NCI-H1048 (cell line): Measurements from ENCODE around the gene C16orf78.

Experiments used
- DNase-seq: peaks from one replicate; lab custom pipeline; 2025; lab: John Stamatoyannopoulos, UW

C16orf78 gene

GRCh38 chr16:49431591-49432290 lies 58.1 kb downstream of the C16orf78 start:
- no peak for DNase-seq

GRCh38 chr16:49434733-49435132 lies 61.1 kb downstream of the C16orf78 start:
- no peak for DNase-seq

GRCh38 chr16:49436181-49436580 lies 62.6 kb downstream of the C16orf78 start:
- DNase-seq, result no peak

GRCh38 chr16:49437344-49437743 lies 63.7 kb downstream of the C16orf78 start:
- DNase-seq, result no peak

GRCh38 chr16:49439050-49439449 lies 65.4 kb downstream of the C16orf78 start:
- DNase-seq, result no peak

GRCh38 chr16:49439676-49440075 lies 66.1 kb downstream of the C16orf78 start:
- no peak for DNase-seq

GRCh38 chr16:49440156-49441065 lies 66.8 kb downstream of the C16orf78 start:
- no peak for DNase-seq

GRCh38 chr16:49441366-49441780 lies 67.8 kb downstream of the C16orf78 start:
- DNase-seq, result no peak

GRCh38 chr16:49442805-49443204 lies 69.2 kb downstream of the C16orf78 start:
- no peak for DNase-seq

- no peak for DNase-seq
Observed at GRCh38 chr16:49443576-49443975, 70.0 kb downstream of the C16orf78 start.

- no peak for DNase-seq
Observed at GRCh38 chr16:49446805-49447204, 73.2 kb downstream of the C16orf78 start.
